ENCODE data around the gene CDIPT.
"Not testable (repeated sequence)": the region's sequence is repeated elsewhere in the genome, so short reads cannot be mapped to it uniquely, and the experiment has no call there.

Gene CDIPT

GRCh38 chr16:29862884-29863668 lies at the start of gene CDIPT:
Gene CDIPT (minus strand): TSS chr16:29863226. CDS start chr16:29862857, 369 bp downstream.
- peak; percentile 95 for DNase-seq (ENCODE audit: low spot score)

GRCh38 chr16:29912087-29912486 lies 49.1 kb upstream of the CDIPT start:
- no peak for DNase-seq (ENCODE audit: low spot score)

- DNase-seq (ENCODE audit: low spot score): no peak
These were observed 48.6 kb upstream of the CDIPT start for GRCh38 chr16:29911676-29912010.

- no peak for DNase-seq (ENCODE audit: low spot score)
These were observed 48.0 kb upstream of the CDIPT start for GRCh38 chr16:29910819-29911675.

- not testable (repeated sequence) for DNase-seq (ENCODE audit: low spot score)
These were observed 46.8 kb upstream of the CDIPT start for GRCh38 chr16:29909851-29910250.

- DNase-seq (ENCODE audit: low spot score): no peak
These were observed 46.4 kb upstream of the CDIPT start for GRCh38 chr16:29909391-29909790.

- no peak for DNase-seq (ENCODE audit: low spot score)
These were observed 45.7 kb upstream of the CDIPT start for GRCh38 chr16:29908719-29909220.

- no peak for DNase-seq (ENCODE audit: low spot score)
These were observed 44.9 kb upstream of the CDIPT start for GRCh38 chr16:29907973-29908372.

- no peak for DNase-seq (ENCODE audit: low spot score)
These were observed 43.7 kb upstream of the CDIPT start for GRCh38 chr16:29906520-29907244.

- no peak for DNase-seq (ENCODE audit: low spot score)
These were observed 42.6 kb upstream of the CDIPT start for GRCh38 chr16:29905668-29906067.

- no peak for DNase-seq (ENCODE audit: low spot score)
These were observed 41.9 kb upstream of the CDIPT start for GRCh38 chr16:29904947-29905346.

- DNase-seq (ENCODE audit: low spot score): no peak
These were observed 40.6 kb upstream of the CDIPT start for GRCh38 chr16:29903590-29903989.

- no peak for DNase-seq (ENCODE audit: low spot score)
These were observed 38.5 kb upstream of the CDIPT start for GRCh38 chr16:29901607-29901945.

- no peak for DNase-seq (ENCODE audit: low spot score)
These were observed 38.0 kb upstream of the CDIPT start for GRCh38 chr16:29900888-29901606.

GRCh38 chr16:29900102-29900887 lies 37.3 kb upstream of the CDIPT start, which contains the start of gene ASPHD1:
Gene ASPHD1 (plus strand): TSS chr16:29900488. CDS start chr16:29900972, 484 bp downstream.
- DNase-seq (ENCODE audit: low spot score): peak; percentile 91

GRCh38 chr16:29899516-29900101 lies 36.6 kb upstream of the CDIPT start, which contains the start of gene SEZ6L2:
Gene SEZ6L2 (minus strand): TSS chr16:29899550. CDS start chr16:29899019, 531 bp downstream.
- DNase-seq (ENCODE audit: low spot score): peak; percentile 84

- peak; percentile 48 for DNase-seq (ENCODE audit: low spot score)
These were observed 35.9 kb upstream of the CDIPT start for GRCh38 chr16:29898804-29899515.

GRCh38 chr16:29898135-29898803 lies 35.2 kb upstream of the CDIPT start:
- DNase-seq (ENCODE audit: low spot score): no peak

GRCh38 chr16:29897333-29897732 lies 34.3 kb upstream of the CDIPT start:
- no peak for DNase-seq (ENCODE audit: low spot score)
